Omental fat pad (tissue), 4 donors: ENCODE data around the gene CDYL. TPM values are rescaled to one million over a fixed set of nuclear protein-coding genes. Genes with fewer than 3 reads are reported as not detected.

ENCODE experiments used
- ATAC-seq: fragments of 150-250 bp; one replicate; pipeline ENCODE4 v1.9.1; 2016; ENCODE audit warnings: mild to moderate bottlenecking, moderate library complexity; ENCODE audit not compliant: low FRiP score
- DNase-seq: peaks from one replicate; pipeline ENCODE4 v3.0.0-alpha.2; 2019; ENCODE audit warnings: low spot score
- CTCF ChIP-seq, 3 donors: fragments of 450-650 bp; IDR thresholded peaks; one replicate each; pipeline ENCODE4 v1.5.1; 2016 to 2017; ENCODE audit warnings: antibody characterized with exemption in 3 of 3, mild to moderate bottlenecking in 3 of 3, moderate library complexity in 2 of 3
- total RNA-seq, 4 donors: library from RNA; depleted of rRNA; stranded (reverse); fragments of >200 nt; gene quantifications; one replicate each; pipeline ENCODE4 v1.1.0, GENCODE V29; 2016

Gene CDYL
- total RNA-seq, 4 donors from 2014 or later, result 32.2 to 34.5 (median 33.0) TPM

DNA sequence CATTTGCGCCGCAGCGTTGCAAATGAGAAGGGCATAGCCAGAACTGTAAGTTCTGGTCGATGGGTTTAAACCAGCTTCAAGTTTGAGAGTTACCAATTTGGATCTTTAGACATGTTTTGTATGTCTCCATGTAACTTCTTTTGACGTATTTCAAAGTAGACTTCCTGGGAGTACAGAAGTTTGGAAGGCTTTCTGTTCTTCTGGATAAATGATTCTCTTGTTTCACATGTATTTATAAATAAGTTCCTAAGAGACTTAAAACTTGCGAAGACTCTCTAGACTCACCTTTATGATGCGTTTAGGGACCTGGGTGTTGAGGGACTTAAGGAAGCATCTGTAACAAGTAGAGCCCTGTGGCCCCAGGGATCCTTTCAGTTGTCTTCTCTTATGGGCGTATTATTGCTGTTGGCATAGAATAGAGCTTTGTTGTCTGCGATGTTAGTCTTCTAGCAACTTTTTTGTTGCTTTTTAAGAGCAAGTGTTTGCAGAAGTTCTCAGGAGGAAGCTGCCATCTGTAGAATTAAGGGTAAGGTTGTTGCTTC is 1.3 kb downstream of the CDYL start:
- DNase-seq, result no peak
- no peak for ATAC-seq
- TF ChIP-seq CTCF (IDR thresholded peaks at IDR 0.05), result no peak

DNA sequence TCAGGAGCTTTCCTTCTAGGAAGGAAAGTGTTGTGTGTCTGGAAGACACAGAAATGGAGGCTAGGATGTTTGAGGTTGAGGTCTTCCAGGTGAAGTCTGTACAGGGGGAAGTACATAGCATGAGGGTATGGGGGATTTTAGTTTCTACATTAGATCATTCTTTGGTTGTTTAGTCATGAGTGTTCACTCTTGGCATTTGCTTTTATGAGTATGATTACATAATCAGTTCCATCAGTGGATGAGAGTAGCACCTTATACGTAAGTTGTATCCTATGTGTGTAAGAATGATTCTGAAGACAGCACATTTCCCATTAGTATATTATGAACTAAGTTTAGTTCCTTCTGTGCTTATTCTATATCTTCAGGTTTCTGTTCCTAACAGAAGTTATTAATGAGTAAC is 1.9 kb downstream of the CDYL start:
- no peak for TF ChIP-seq CTCF (IDR thresholded peaks at IDR 0.05)
- no peak for DNase-seq
- no peak for ATAC-seq

DNA sequence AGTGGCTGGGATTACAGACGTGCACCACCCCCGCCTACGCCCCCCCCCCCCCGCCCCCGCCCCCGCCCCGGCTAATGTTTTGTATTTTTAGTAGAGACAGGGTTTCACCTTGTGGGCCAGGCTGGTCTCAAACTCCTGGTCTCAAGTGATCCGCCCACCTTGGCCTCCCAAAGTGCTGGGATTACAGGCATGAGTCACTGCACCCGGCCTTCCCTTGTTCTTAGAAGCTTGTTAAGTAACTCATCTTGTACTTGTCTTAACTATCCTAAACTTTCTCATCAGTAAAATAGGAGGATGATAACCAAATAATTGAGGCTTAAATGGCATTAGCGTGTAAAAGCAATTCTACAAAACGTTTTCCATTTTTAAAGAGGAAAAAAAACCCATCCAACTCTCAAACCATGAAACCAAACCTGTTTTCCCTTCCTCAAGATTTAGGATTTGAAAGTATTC is 4.2 kb downstream of the CDYL start:
- DNase-seq (no peak), ATAC-seq (no peak)
- no peak for TF ChIP-seq CTCF (IDR thresholded peaks at IDR 0.05)

- ATAC-seq (no peak), DNase-seq (no peak)
- no peak for TF ChIP-seq CTCF (IDR thresholded peaks at IDR 0.05)
These were observed 5.2 kb downstream of the CDYL start for GRCh38 chr6:4781426-4781825.

GRCh38 chr6:4781967-4782575 is 5.9 kb downstream of the CDYL start:
- TF ChIP-seq CTCF (IDR thresholded peaks at IDR 0.05), result no peak
- DNase-seq, result no peak
- ATAC-seq, result no peak

DNA sequence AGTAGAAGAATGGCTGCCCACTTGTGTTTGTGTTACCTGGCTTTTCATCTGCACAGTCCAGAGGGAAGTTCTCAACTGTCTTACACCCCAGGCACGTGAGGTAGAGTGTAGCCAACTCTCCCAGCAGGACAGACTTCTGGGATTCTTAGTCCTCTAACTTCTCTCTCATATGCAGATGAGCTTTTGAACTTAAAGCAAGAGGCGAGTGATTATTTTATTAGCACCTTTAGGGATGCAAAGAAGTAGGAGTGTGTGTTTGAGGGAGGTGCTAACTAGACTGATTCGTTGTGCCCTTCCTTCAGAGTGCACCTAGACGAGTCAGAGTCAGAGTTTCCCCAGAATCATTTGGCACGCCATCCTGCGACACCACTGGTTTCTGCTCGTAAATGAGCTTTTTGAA is 10.8 kb downstream of the CDYL start:
- DNase-seq (no peak), ATAC-seq (no peak)
- no peak for TF ChIP-seq CTCF (IDR thresholded peaks at IDR 0.05)

- ATAC-seq (no peak), DNase-seq (no peak)
- TF ChIP-seq CTCF (IDR thresholded peaks at IDR 0.05), result no peak
These were observed 12.3 kb downstream of the CDYL start for GRCh38 chr6:4788482-4788881.
